Spleen (tissue), 11 donors: ENCODE data around the gene ODAD3. TPM values are rescaled to one million over a fixed set of nuclear protein-coding genes. Genes with fewer than 3 reads are reported as not detected.

Experiments used
- DNase-seq: peaks from one replicate; pipeline ENCODE4 v3.0.0-alpha.2; 2020
- H3K27ac ChIP-seq, 8 donors: fragments of 200-600 bp; sonication (generic) in 7 of 8; 1 replicate in 4 of 8; 2 replicates in 4 of 8; pipeline versions ENCODE4 v1.5.0 to v1.8.0; 2016 to 2021; ENCODE audit warnings: inconsistent platforms in 4 of 8, mild to moderate bottlenecking in 4 of 8, moderate library complexity in 1 of 8
- H3K27me3 ChIP-seq, 7 donors: fragments of 200-600 bp; sonication (generic) in 6 of 7; replicated peaks in 1 of 7; 1 replicate in 4 of 7; 2 replicates in 3 of 7; pipeline versions ENCODE4 v1.5.0 to v1.8.0; 2016 to 2021; ENCODE audit warnings: inconsistent platforms in 3 of 7, mild to moderate bottlenecking in 1 of 7
- H3K36me3 ChIP-seq, 6 donors: fragments of 200-600 bp; sonication (generic) in 5 of 6; 1 replicate in 4 of 6; 2 replicates in 2 of 6; pipeline versions ENCODE4 v1.5.0 to v1.8.0; 2016 to 2021; ENCODE audit warnings: inconsistent platforms in 2 of 6
- H3K4me1 ChIP-seq, 6 donors: fragments of 200-600 bp; sonication (generic) in 5 of 6; 1 replicate in 3 of 6; 2 replicates in 3 of 6; pipeline versions ENCODE4 v1.5.0 to v1.8.0; 2016 to 2021; ENCODE audit warnings: inconsistent platforms in 3 of 6
- H3K4me3 ChIP-seq, 8 donors: fragments of 200-600 bp; sonication (generic) in 7 of 8; 1 replicate in 4 of 8; 2 replicates in 4 of 8; pipeline versions ENCODE4 v1.5.0 to v1.8.0; 2016 to 2021; ENCODE audit warnings: inconsistent platforms in 4 of 8, mild to moderate bottlenecking in 4 of 8, moderate library complexity in 2 of 8
- H3K9me3 ChIP-seq, 8 donors: fragments of 200-600 bp; sonication (generic) in 7 of 8; 1 replicate in 4 of 8; 2 replicates in 4 of 8; pipeline versions ENCODE4 v1.5.0 to v1.8.0; 2016 to 2021; ENCODE audit warnings: inconsistent platforms in 4 of 8
- POLR2A ChIP-seq, 3 donors: fragments of 450-650 bp; IDR thresholded peaks; one replicate each; pipeline ENCODE4 v1.5.1; 2017; ENCODE audit warnings: antibody characterized with exemption in 3 of 3, mild to moderate bottlenecking in 1 of 3
- POLR2AphosphoS5 ChIP-seq, 3 donors: sonication (generic); formaldehyde crosslinking; IDR thresholded peaks; one replicate each; pipeline ENCODE4 v1.5.1; 2017; ENCODE audit warnings: antibody characterized with exemption in 3 of 3
- WGBS, 5 donors: extraction: QIAGEN DNeasy Blood & Tissue Kit in 3 of 5; methylation state at CpG; one replicate each; pipeline versions ENCODE4 v1.1.5 to v1.1.7; 2013 to 2018; 5-methylcytosine and 5-hydroxymethylcytosine counted together
- intact Hi-C: fragments of 100-400 bp; cut with DNase I; formaldehyde crosslinking; loops from one replicate; pipeline ENCODE4 v1.15.0; 2023; ENCODE audit warnings: low total_unique reads
- polyA plus RNA-seq, 3 donors: library from polyadenylated mRNA; stranded (reverse); fragments of 200-250 nt; gene quantifications; one replicate each; pipeline ENCODE4 v1.2.1, GENCODE V29; 2013
- total RNA-seq, 7 donors: library from RNA; depleted of rRNA in 3 of 7; stranded (reverse); fragments of >200 nt in 3 of 7; fragmentation: NEBNext Ultra II Directional in 4 of 7; extraction: Animal tissue kit (Norgen Biotek cat#: 25700) in 4 of 7; gene quantifications; one replicate each; pipeline versions ENCODE4 v1.1.0 to v1.2.1, GENCODE V29; 2016 to 2021
- TF ChIP-seq, protein P1 (sequence below), 11 experiments: fragments of 200-600 bp in 7 of 11; fragments of 450-650 bp in 4 of 11; sonication (generic) in 4 of 11; IDR thresholded peaks in 8 of 11; conservative IDR thresholded peaks in 3 of 11; 1 replicate in 7 of 11; 2 replicates in 4 of 11; pipeline versions ENCODE4 v1.4.0 to v1.8.0; 2016 to 2021; ENCODE audit warnings: antibody characterized with exemption in 11 of 11, inconsistent platforms in 4 of 11, mild to moderate bottlenecking in 1 of 11
- donor health status: healthy with polysubstance abuse.
- donor health status: DM: no; HTN: no; CAD: no; lungs with moderate emphysema.
- donor health status: DM: no; HTN: no; CAD: no.
- donor health status: Bipolar disorder and iron deficiency.
- donor health status: healthy.
- donor health status: DM: no; HTN: no; CAD: no.
- donor health status: DM: yes; HTN: yes; CAD: no.

ODAD3 gene
- total and polyA plus RNA-seq, 10 donors: 0.23 to 2.3 (median 1.3) TPM

GRCh38 chr19:11465600-11465999 lies 30.7 kb upstream of the ODAD3 start:
- 24 to 51% (median 41%) methylated on average over 4 to 8 of the region's 8 CpGs for WGBS, 5 donors
- no peak overlapping the region for H3K4me3 ChIP-seq
- no peaks in the 10 kb centered on the region for H3K4me1 ChIP-seq
- DNase-seq: no peak
- TF ChIP-seq POLR2AphosphoS5 (IDR thresholded peaks at IDR 0.05) (no peak), POLR2A (IDR thresholded peaks at IDR 0.05) (no peak)
- TF ChIP-seq, protein P1, sequence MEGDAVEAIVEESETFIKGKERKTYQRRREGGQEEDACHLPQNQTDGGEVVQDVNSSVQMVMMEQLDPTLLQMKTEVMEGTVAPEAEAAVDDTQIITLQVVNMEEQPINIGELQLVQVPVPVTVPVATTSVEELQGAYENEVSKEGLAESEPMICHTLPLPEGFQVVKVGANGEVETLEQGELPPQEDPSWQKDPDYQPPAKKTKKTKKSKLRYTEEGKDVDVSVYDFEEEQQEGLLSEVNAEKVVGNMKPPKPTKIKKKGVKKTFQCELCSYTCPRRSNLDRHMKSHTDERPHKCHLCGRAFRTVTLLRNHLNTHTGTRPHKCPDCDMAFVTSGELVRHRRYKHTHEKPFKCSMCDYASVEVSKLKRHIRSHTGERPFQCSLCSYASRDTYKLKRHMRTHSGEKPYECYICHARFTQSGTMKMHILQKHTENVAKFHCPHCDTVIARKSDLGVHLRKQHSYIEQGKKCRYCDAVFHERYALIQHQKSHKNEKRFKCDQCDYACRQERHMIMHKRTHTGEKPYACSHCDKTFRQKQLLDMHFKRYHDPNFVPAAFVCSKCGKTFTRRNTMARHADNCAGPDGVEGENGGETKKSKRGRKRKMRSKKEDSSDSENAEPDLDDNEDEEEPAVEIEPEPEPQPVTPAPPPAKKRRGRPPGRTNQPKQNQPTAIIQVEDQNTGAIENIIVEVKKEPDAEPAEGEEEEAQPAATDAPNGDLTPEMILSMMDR (IDR thresholded peaks at IDR 0.05 in 8 of 11, conservative IDR thresholded peaks at IDR 0.05 in 3 of 11): no peak
- no peaks in the 10 kb centered on the region for H3K36me3 ChIP-seq
- intact Hi-C loops: no loop called here
- H3K27ac ChIP-seq: no peak overlapping the region
- peaks cover 0 to 30% (median 0%) of the 10 kb centered on the region in 7 donors for H3K27me3 ChIP-seq
- H3K9me3 ChIP-seq: no peaks in the 10 kb centered on the region

GRCh38 chr19:11464333-11465265 lies 29.7 kb upstream of the ODAD3 start:
- Histone ChIP-seq H3K27me3 (peaks cover 0 to 31% (median 7%) of the 10 kb centered on the region in 7 donors), H3K4me1 (no peaks in the 10 kb centered on the region), H3K9me3 (no peaks in the 10 kb centered on the region), H3K36me3 (no peaks in the 10 kb centered on the region), H3K27ac (no peak overlapping the region), H3K4me3 (no peak overlapping the region)
- 81 to 86% (median 85%) methylated on average over 11 of the region's 11 CpGs for WGBS, 5 donors
- intact Hi-C loops: no loop called here
- no peak for DNase-seq
- TF ChIP-seq POLR2A (IDR thresholded peaks at IDR 0.05): no peak
- TF ChIP-seq POLR2AphosphoS5 (IDR thresholded peaks at IDR 0.05): no peak
- TF ChIP-seq, protein P1 (IDR thresholded peaks at IDR 0.05 in 8 of 11, conservative IDR thresholded peaks at IDR 0.05 in 3 of 11): no peak

DNA sequence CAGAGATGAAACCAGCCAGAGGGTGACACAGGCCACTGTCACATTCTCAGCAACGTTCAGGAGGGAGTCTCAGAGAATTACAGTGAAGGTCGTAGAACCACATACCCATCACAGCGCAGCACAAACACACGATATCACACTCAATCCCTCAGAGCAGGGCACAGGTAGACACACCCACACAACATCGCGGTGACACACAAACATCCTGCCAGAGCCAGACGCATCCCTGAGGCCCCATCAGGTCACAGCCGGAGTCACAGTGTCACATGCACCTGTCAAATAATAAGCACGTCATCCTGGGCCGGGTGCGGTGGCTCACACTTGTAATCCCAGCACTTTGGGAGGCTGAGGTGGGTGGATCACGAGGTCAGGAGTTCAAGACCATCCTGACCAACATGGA lies 28.5 kb upstream of the ODAD3 start:
- no peaks in the 10 kb centered on the region for H3K36me3 ChIP-seq
- H3K4me1 ChIP-seq: no peaks in the 10 kb centered on the region
- H3K27me3 ChIP-seq: peaks cover 0 to 35% (median 7%) of the 10 kb centered on the region in 7 donors
- no peak for DNase-seq
- intact Hi-C loops: no loop called here
- no peak overlapping the region for H3K4me3 ChIP-seq
- no peaks in the 10 kb centered on the region for H3K9me3 ChIP-seq
- 69 to 78% (median 76%) methylated on average over 6 to 12 of the region's 12 CpGs for WGBS, 5 donors
- TF ChIP-seq POLR2A (IDR thresholded peaks at IDR 0.05) (no peak), POLR2AphosphoS5 (IDR thresholded peaks at IDR 0.05) (no peak)
- TF ChIP-seq, protein P1 (IDR thresholded peaks at IDR 0.05 in 8 of 11, conservative IDR thresholded peaks at IDR 0.05 in 3 of 11): no peak
- H3K27ac ChIP-seq: no peak overlapping the region

DNA sequence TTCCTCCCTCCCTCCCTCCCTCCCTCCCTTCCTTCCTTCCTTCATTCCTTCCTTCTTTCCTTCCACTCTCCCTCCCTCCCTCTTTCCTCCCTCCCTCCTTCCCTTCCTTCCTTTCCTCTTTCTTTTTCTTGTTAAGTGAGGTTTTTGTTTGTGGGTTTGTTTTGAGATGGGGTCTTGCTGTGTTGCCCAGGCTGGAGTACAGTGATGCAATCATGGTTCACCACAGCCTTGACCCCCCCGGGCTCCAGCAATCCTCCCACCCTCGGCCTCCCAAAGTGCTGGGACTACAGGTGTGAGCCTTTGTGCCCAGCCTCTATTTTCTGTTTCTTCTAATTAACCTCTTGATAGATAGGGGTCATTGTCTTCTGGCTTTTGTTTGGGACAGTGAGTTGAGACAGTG lies 26.5 kb upstream of the ODAD3 start:
- TF ChIP-seq POLR2AphosphoS5 (IDR thresholded peaks at IDR 0.05): no peak
- TF ChIP-seq POLR2A (IDR thresholded peaks at IDR 0.05): no peak
- TF ChIP-seq, protein P1 (IDR thresholded peaks at IDR 0.05 in 8 of 11, conservative IDR thresholded peaks at IDR 0.05 in 3 of 11): no peak
- Histone ChIP-seq H3K27ac (no peak overlapping the region), H3K9me3 (no peaks in the 10 kb centered on the region), H3K4me3 (no peak overlapping the region), H3K36me3 (no peaks in the 10 kb centered on the region), H3K27me3 (peaks cover 0 to 38% (median 7%) of the 10 kb centered on the region in 7 donors), H3K4me1 (no peaks in the 10 kb centered on the region)
- intact Hi-C loops: no loop called here
- WGBS, 5 donors: 50 to 71% (median 64%) methylated on average over 2 of the region's 2 CpGs
- DNase-seq: no peak
